CD4-positive, alpha-beta T cell (primary cell): ENCODE data around the gene SYNRG. TPM values are rescaled to one million over a fixed set of nuclear protein-coding genes. Genes with fewer than 3 reads are reported as not detected.

Source experiments
- ATAC-seq: fragments of 200-7000 bp; cut with Tn5 transposase; one replicate; pipeline ENCODE4 v1.10.0; 2022; ENCODE audit warnings: mild to moderate bottlenecking; ENCODE audit not compliant: poor library complexity
- CTCF ChIA-PET: fragments of 350-600 bp; sonication (Branson Sonifier 250); formaldehyde crosslinking; loops from one replicate; lab custom pipeline; 2021; ENCODE audit warnings: antibody characterized with exemption, inconsistent platforms; lab: Charles Lee
- POLR2A ChIA-PET: fragments of 350-600 bp; sonication (Branson Sonifier 250); formaldehyde crosslinking; loops from one replicate; lab custom pipeline; 2021; ENCODE audit warnings: antibody characterized with exemption, inconsistent platforms; lab: Charles Lee
- DNase-seq, 14 experiments: peaks; one replicate each; pipeline ENCODE4 v3.0.0-alpha.2; 2013 to 2020; ENCODE audit warnings: mixed read lengths in 2 of 14
- H3K27ac ChIP-seq, 2 donors: one replicate each; pipeline versions ENCODE4 v1.5.1 to v1.7.0; 2013; ENCODE audit warnings: low read length in 2 of 2, low read depth in 1 of 2, mild to moderate bottlenecking in 1 of 2
- H3K27me3 ChIP-seq, 2 experiments: 1 replicate in 1 of 2; 2 replicates in 1 of 2; pipeline versions ENCODE4 v1.6.1 to v1.7.0; 2013; ENCODE audit warnings: low read length in 2 of 2, control low read depth in 1 of 2, mild to moderate bottlenecking in 1 of 2, moderate library complexity in 1 of 2; ENCODE audit not compliant: insufficient read depth in 2 of 2, control insufficient read depth in 1 of 2
- H3K36me3 ChIP-seq: one replicate; pipeline ENCODE4 v1.6.1; 2013; ENCODE audit warnings: low read length, control low read depth; ENCODE audit not compliant: insufficient read depth
- H3K4me1 ChIP-seq: one replicate; pipeline ENCODE4 v1.6.1; 2013; ENCODE audit warnings: low read length, control low read depth; ENCODE audit not compliant: insufficient read depth
- H3K4me3 ChIP-seq: one replicate; pipeline ENCODE4 v1.5.1; 2013; ENCODE audit warnings: mild to moderate bottlenecking, low read length, moderate library complexity
- H3K9me3 ChIP-seq, 2 experiments: 1 replicate in 1 of 2; 2 replicates in 1 of 2; pipeline versions ENCODE4 v1.6.1 to v1.7.0; 2013; ENCODE audit warnings: low read length in 2 of 2, mild to moderate bottlenecking in 2 of 2, control low read depth in 1 of 2, moderate library complexity in 1 of 2; ENCODE audit not compliant: control insufficient read depth in 1 of 2, insufficient read depth in 1 of 2
- H3K27ac Mint-ChIP-seq: one replicate; pipeline ENCODE4 v1.8.0; 2020; ENCODE audit warnings: mixed read lengths
- H3K27me3 Mint-ChIP-seq: one replicate; pipeline ENCODE4 v1.8.0; 2021; ENCODE audit warnings: mixed read lengths
- H3K36me3 Mint-ChIP-seq: one replicate; pipeline ENCODE4 v1.8.0; 2021; ENCODE audit warnings: low read depth, mixed read lengths
- H3K4me1 Mint-ChIP-seq: one replicate; pipeline ENCODE4 v1.8.0; 2021; ENCODE audit warnings: low read depth, mixed read lengths
- H3K4me3 Mint-ChIP-seq: one replicate; pipeline ENCODE4 v1.8.0; 2020; ENCODE audit warnings: mild to moderate bottlenecking, mixed read lengths
- H3K9me3 Mint-ChIP-seq: one replicate; pipeline ENCODE4 v1.8.0; 2020; ENCODE audit warnings: mixed read lengths
- intact Hi-C, 2 experiments: fragments of 100-400 bp; cut with DNase I in 1 of 2; cut with micrococcal nuclease in 1 of 2; formaldehyde crosslinking; loops; one replicate each; pipeline versions ENCODE4 v1.15.1 to v1.9.0; 2023 to 2025; cut with DNase I, micrococcal nuclease
- total RNA-seq, 174 experiments: library from RNA in 2 of 174; stranded (reverse) in 2 of 174; gene quantifications; one replicate each; pipeline ENCODE4 v1.2.3 and lab custom pipeline; 2021 to 2026
- TF ChIP-seq, protein P1 (sequence below): fragments of 200-600 bp; IDR thresholded peaks from one replicate; pipeline ENCODE4 v1.8.0; 2022; ENCODE audit warnings: antibody characterized with exemption, mild to moderate bottlenecking

The SYNRG gene
- total RNA-seq, 2 experiments from 2014 or later: 40.0 to 45.8 TPM

DNA sequence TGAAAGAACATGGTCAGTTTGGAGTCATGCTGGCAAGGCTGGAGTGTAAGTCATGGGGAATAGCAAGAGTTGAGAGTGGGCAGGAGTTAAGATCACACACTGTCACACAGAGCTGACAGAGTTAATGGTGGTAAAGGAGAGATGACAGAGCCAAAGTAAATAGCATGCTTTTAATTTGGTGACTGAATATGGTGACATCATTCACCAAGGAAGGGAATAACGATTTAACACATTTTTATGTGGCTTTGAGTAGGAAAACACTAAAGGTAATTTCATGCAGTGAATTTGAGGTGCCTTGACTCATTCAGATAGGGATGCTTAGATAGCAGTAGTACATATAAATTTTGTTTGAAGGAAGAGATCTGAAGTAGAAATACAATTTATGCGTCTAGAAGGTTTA lies 42.1 kb downstream of the SYNRG start:
- Mint-ChIP-seq H3K36me3 (peaks cover 85% of the 10 kb centered on the region), H3K4me1 (peaks cover 13% of the 10 kb centered on the region), H3K9me3 (no peaks in the 10 kb centered on the region), H3K27ac (no peak overlapping the region), H3K27me3 (no peaks in the 10 kb centered on the region), H3K4me3 (no peak overlapping the region)
- Histone ChIP-seq H3K4me3 (no peak overlapping the region), H3K4me1 (no peaks in the 10 kb centered on the region), H3K27me3 (no peaks in the 10 kb centered on the region), H3K27ac (no peak overlapping the region), H3K9me3 (no peaks in the 10 kb centered on the region), H3K36me3 (peaks cover 84% of the 10 kb centered on the region)
- DNase-seq: no peak
- ChIA-PET POLR2A (no interaction called here), CTCF (interaction anchor here (1.0 kb wide), 1 partner anchor 42 kb away, joined by 3 read pairs; the partner anchor contains the start of gene SYNRG)
- TF ChIP-seq, protein P1, sequence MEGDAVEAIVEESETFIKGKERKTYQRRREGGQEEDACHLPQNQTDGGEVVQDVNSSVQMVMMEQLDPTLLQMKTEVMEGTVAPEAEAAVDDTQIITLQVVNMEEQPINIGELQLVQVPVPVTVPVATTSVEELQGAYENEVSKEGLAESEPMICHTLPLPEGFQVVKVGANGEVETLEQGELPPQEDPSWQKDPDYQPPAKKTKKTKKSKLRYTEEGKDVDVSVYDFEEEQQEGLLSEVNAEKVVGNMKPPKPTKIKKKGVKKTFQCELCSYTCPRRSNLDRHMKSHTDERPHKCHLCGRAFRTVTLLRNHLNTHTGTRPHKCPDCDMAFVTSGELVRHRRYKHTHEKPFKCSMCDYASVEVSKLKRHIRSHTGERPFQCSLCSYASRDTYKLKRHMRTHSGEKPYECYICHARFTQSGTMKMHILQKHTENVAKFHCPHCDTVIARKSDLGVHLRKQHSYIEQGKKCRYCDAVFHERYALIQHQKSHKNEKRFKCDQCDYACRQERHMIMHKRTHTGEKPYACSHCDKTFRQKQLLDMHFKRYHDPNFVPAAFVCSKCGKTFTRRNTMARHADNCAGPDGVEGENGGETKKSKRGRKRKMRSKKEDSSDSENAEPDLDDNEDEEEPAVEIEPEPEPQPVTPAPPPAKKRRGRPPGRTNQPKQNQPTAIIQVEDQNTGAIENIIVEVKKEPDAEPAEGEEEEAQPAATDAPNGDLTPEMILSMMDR: no peak
- ATAC-seq: no peak
- intact Hi-C loops: no loop called here

DNA sequence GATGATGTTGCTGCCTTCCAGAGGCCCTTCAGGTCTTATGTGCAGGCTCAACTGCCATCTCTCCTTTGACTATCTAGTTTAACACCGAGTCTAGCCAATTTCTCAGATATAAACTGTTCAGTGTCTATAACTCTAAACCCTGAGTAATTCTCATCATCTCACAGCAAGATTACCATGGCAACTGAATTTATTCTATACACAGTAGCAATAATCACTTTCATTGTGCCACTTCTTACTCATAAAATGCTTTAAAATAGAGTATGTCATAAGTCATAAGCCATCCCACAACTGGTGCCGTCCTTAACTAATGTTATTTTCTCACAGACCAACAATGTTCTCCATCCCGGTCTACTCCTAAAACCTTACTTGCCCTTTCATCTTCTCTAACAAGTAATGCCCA lies 45.0 kb downstream of the SYNRG start:
- no peak for ATAC-seq
- no peak overlapping the region for H3K4me3 Mint-ChIP-seq
- TF ChIP-seq, protein P1: no peak

GRCh38 chr17:37562016-37562745 lies 47.0 kb downstream of the SYNRG start:
- CTCF ChIA-PET: interaction anchor here (1.1 kb wide), 1 partner anchor 10 kb away, joined by 3 read pairs; no protein-coding TSS in a partner anchor
- peaks cover 11% of the 10 kb centered on the region for H3K4me1 Mint-ChIP-seq
- no peaks in the 10 kb centered on the region for H3K27me3 Mint-ChIP-seq
- no peaks in the 10 kb centered on the region for H3K4me1 ChIP-seq
- H3K27ac Mint-ChIP-seq: no peak overlapping the region
- H3K4me3 ChIP-seq: no peak overlapping the region
- no peaks in the 10 kb centered on the region for H3K9me3 ChIP-seq
- H3K4me3 Mint-ChIP-seq: no peak overlapping the region
- no peak for DNase-seq
- H3K9me3 Mint-ChIP-seq: no peaks in the 10 kb centered on the region
- no peak for ATAC-seq
- peaks cover 80% of the 10 kb centered on the region for H3K36me3 Mint-ChIP-seq
- TF ChIP-seq, protein P1: no peak
- H3K27ac ChIP-seq: no peak overlapping the region
- POLR2A ChIA-PET: no interaction called here
- intact Hi-C loops: no loop called here
- H3K27me3 ChIP-seq: no peaks in the 10 kb centered on the region
- H3K36me3 ChIP-seq: peaks cover 78% of the 10 kb centered on the region

More for the DNA sequence above, 45.0 kb downstream of the SYNRG start:
- no peaks in the 10 kb centered on the region for H3K4me1 ChIP-seq
- Mint-ChIP-seq H3K27ac (peak overlapping the region; percentile 28), H3K36me3 (peaks cover 80% of the 10 kb centered on the region), H3K9me3 (no peaks in the 10 kb centered on the region), H3K27me3 (no peaks in the 10 kb centered on the region), H3K4me1 (peaks cover 13% of the 10 kb centered on the region)
- CTCF ChIA-PET: no interaction called here
- POLR2A ChIA-PET: no interaction called here
- H3K9me3 ChIP-seq: no peaks in the 10 kb centered on the region
- no peak overlapping the region for H3K27ac ChIP-seq
- no peak for DNase-seq
- H3K4me3 ChIP-seq: no peak overlapping the region
- no peaks in the 10 kb centered on the region for H3K27me3 ChIP-seq
- intact Hi-C loops: no loop called here
- peaks cover 80% of the 10 kb centered on the region for H3K36me3 ChIP-seq
